ENCODE data around the gene KCNMB1. TPM values are rescaled to one million over a fixed set of nuclear protein-coding genes. Genes with fewer than 3 reads are reported as not detected.

The KCNMB1 gene
- total RNA-seq, 4 donors from 2014 or later, result 0.07 to 0.09 TPM; not detected in 2

- Histone ChIP-seq H3K36me3 (no peaks in the 10 kb centered on the region), H3K27ac (peak overlapping the region in 1 of 4 donors; percentile 33), H3K4me1 (peaks cover 0 to 4% of the 10 kb centered on the region in 2 donors), H3K27me3 (peaks cover 0 to 15% (median 9%) of the 10 kb centered on the region in 3 donors), H3K4me3 (no peak overlapping the region), H3K9me3 (no peaks in the 10 kb centered on the region)
- in situ Hi-C loops (cut with MboI; ENCODE audit: low sequenced_read_pairs in 4 of 4) (no loop called here), intact Hi-C loops (cut with DNase I; ENCODE audit: low total_unique reads) (no loop called here)
- ATAC-seq (peak; percentile 25 to 38), DNase-seq (peak; percentile 46 to 62)
- no peak for TF ChIP-seq POLR2A (IDR thresholded peaks at IDR 0.05)
- TF ChIP-seq CTCF (IDR thresholded peaks at IDR 0.05 in 4 of 5, conservative IDR thresholded peaks at IDR 0.05 in 1 of 5), result no peak
Measured at GRCh38 chr5:170357955-170358444, 31.2 kb downstream of the KCNMB1 start.

GRCh38 chr5:170355601-170356098 is 33.5 kb downstream of the KCNMB1 start:
- Histone ChIP-seq H3K27ac (no peak overlapping the region), H3K36me3 (no peaks in the 10 kb centered on the region), H3K9me3 (no peaks in the 10 kb centered on the region), H3K4me3 (no peak overlapping the region), H3K27me3 (peaks cover 8 to 25% (median 9%) of the 10 kb centered on the region in 3 donors), H3K4me1 (peaks cover 0 to 4% of the 10 kb centered on the region in 2 donors)
- TF ChIP-seq POLR2A (IDR thresholded peaks at IDR 0.05), result no peak
- TF ChIP-seq CTCF (IDR thresholded peaks at IDR 0.05 in 4 of 5, conservative IDR thresholded peaks at IDR 0.05 in 1 of 5), result no peak
- intact Hi-C loops (cut with DNase I; ENCODE audit: low total_unique reads) (no loop called here), in situ Hi-C loops (cut with MboI; ENCODE audit: low sequenced_read_pairs in 4 of 4) (no loop called here)
- peak in 1 of 2 donors; percentile 37 for DNase-seq
- ATAC-seq, result peak; percentile 24 to 42

- TF ChIP-seq CTCF (IDR thresholded peaks at IDR 0.05 in 4 of 5, conservative IDR thresholded peaks at IDR 0.05 in 1 of 5) (no peak), POLR2A (IDR thresholded peaks at IDR 0.05) (no peak)
- H3K27ac ChIP-seq, result no peak overlapping the region
- H3K36me3 ChIP-seq, result no peaks in the 10 kb centered on the region
- H3K9me3 ChIP-seq, result no peaks in the 10 kb centered on the region
- in situ Hi-C loops (cut with MboI; ENCODE audit: low sequenced_read_pairs in 4 of 4) (no loop called here), intact Hi-C loops (cut with DNase I; ENCODE audit: low total_unique reads) (no loop called here)
- peaks cover 0 to 4% of the 10 kb centered on the region in 2 donors for H3K4me1 ChIP-seq
- ATAC-seq (no peak), DNase-seq (no peak)
- H3K27me3 ChIP-seq, result peaks cover 8 to 29% (median 9%) of the 10 kb centered on the region in 3 donors
- no peak overlapping the region for H3K4me3 ChIP-seq
Measured at GRCh38 chr5:170353961-170354360, 35.2 kb downstream of the KCNMB1 start.

GRCh38 chr5:170353011-170353761 is 36.0 kb downstream of the KCNMB1 start:
- Histone ChIP-seq H3K27me3 (peaks cover 8 to 29% (median 9%) of the 10 kb centered on the region in 3 donors), H3K27ac (no peak overlapping the region), H3K9me3 (no peaks in the 10 kb centered on the region), H3K4me3 (no peak overlapping the region), H3K36me3 (no peaks in the 10 kb centered on the region), H3K4me1 (peaks cover 0 to 4% of the 10 kb centered on the region in 2 donors)
- in situ Hi-C loops (cut with MboI; ENCODE audit: low sequenced_read_pairs in 4 of 4) (no loop called here), intact Hi-C loops (cut with DNase I; ENCODE audit: low total_unique reads) (no loop called here)
- TF ChIP-seq POLR2A (IDR thresholded peaks at IDR 0.05), result no peak
- no peak for TF ChIP-seq CTCF (IDR thresholded peaks at IDR 0.05 in 4 of 5, conservative IDR thresholded peaks at IDR 0.05 in 1 of 5)
- no peak for ATAC-seq
- DNase-seq, result no peak
